GM21526 (cell line): Measurements from ENCODE around the gene RPP14.

Experiments
- ATAC-seq: cut with Tn5 transposase; IDR thresholded peaks from one replicate; pipeline ENCODE4 v1.9.1; 2021; ENCODE audit warnings: moderate library complexity; ENCODE audit not compliant: unreplicated experiment, low FRiP score

RPP14 gene

GRCh38 chr3:58353722-58354553, 47.9 kb downstream of the RPP14 start:
- no peak for ATAC-seq

GRCh38 chr3:58355179-58355578, 49.1 kb downstream of the RPP14 start:
- ATAC-seq = peak; percentile 43

DNA sequence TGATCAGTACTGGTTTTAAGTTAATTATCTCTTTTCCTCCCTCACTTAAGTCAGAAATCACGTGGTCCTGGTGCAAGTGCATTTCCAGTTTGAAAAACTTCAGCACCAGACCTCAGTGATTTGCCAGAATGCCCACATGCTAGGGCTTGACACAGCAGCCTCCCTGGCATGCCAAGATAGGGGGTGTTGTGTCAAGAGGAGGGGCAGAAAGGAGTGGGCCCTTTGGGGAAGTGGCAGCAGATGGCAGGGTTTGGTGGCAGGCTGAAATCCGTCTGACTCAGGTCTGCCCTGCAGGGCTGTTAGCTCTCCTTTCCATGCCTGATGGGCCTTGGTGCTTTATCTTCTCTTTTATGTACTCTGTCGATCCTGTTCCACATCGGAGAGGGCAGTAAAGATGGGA, 50.0 kb downstream of the RPP14 start:
- no peak for ATAC-seq

DNA sequence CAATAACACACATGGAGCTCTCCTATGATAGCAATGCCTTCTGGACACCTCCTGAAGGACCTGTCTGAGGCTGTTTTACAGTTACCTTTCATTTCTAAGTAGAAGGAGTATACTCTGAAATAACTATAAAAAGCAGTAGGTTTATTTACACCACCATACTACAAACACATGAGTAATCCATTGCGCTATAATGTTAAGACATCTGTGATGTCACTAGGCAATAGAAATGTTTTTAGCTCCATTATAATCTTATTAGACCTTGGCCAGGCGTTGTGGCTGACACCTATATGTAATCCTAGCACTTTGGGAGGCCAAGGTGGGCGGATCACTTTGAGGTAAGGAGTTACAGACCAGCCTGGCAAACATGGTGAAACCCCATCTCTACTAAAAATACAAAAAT, 51.4 kb downstream of the RPP14 start:
- ATAC-seq = no peak

- ATAC-seq = no peak
Measured at GRCh38 chr3:58358092-58358491, 52.0 kb downstream of the RPP14 start.

DNA sequence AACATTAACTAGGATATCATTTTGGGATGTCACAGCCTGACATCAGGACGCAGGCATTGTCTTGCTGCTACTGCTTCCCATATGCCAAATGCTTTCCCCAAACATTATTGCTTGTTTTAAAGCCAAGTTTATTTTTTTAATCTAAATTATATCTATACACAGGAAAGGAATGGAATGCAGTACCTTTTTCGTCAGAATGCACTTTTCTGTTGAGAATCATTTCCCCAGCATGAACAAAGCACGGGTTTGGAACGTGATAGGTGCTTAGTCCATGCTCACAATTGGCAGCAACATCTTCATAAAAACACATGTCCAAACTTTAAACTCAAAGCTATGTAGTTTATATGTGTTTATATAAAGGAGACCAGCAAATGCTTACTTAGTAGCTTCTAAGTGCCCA, 52.8 kb downstream of the RPP14 start:
- no peak for ATAC-seq

DNA sequence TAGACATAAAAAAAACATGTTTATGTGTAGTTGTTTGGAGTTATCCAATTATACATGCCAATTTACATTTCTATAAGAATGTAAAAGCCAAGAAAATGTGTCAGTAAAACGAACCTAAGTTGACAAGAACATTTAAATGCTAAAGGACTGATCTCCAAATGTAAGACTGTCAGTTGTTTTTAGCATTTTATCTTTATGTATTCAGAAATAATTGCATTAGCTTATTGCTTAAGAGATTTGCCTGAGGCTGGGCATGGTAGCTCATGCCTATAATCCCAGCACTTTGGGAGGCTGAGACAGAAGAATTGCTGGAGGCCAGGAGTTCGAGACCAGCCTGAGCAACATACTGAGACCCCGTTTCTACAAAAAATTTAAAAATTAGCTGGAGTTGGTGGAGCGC, 53.6 kb downstream of the RPP14 start:
- no peak for ATAC-seq

DNA sequence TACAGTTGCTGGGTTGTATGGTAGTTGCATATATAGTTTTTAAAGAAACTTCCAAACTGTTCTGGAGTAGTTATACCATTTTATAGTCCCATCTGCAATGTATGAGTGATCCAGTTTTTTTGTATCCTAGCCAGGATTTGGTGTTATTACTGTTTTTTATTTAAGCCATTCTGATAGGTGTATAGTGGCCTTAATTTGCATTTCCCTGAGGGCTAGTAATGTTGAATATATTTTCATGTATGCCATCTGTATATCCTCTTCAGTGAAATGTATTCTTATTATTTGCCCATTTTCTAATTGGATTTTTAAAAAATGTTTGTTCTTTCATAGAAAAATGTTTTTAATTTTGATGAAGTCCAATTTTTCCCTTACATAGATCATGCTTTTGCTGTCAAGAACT, 55.8 kb downstream of the RPP14 start:
- ATAC-seq = no peak

- no peak for ATAC-seq
Measured at GRCh38 chr3:58366699-58367098, 60.7 kb downstream of the RPP14 start.

GRCh38 chr3:58369038-58369437, 63.0 kb downstream of the RPP14 start:
- ATAC-seq = no peak
